A673 (cell line): ENCODE data around the gene PCSK7.

Source experiments
- EZH2 ChIP-seq: fragments of 200-600 bp; sonication (generic); IDR thresholded peaks from 2 replicates; pipeline ENCODE4 v1.6.1; 2017; ENCODE audit warnings: borderline replicate concordance, low read depth, mild to moderate bottlenecking, mixed read lengths, antibody characterized with exemption, low read length; ENCODE audit not compliant: poor library complexity, severe bottlenecking
- TF ChIP-seq, protein P1 (sequence below): fragments of 300-800, 200-600 bp; sonication (generic); conservative IDR thresholded peaks from 2 replicates; pipeline ENCODE4 v1.5.1; 2017; ENCODE audit warnings: low read depth, mild to moderate bottlenecking, antibody characterized with exemption, low read length, moderate library complexity, mixed read lengths

DNA sequence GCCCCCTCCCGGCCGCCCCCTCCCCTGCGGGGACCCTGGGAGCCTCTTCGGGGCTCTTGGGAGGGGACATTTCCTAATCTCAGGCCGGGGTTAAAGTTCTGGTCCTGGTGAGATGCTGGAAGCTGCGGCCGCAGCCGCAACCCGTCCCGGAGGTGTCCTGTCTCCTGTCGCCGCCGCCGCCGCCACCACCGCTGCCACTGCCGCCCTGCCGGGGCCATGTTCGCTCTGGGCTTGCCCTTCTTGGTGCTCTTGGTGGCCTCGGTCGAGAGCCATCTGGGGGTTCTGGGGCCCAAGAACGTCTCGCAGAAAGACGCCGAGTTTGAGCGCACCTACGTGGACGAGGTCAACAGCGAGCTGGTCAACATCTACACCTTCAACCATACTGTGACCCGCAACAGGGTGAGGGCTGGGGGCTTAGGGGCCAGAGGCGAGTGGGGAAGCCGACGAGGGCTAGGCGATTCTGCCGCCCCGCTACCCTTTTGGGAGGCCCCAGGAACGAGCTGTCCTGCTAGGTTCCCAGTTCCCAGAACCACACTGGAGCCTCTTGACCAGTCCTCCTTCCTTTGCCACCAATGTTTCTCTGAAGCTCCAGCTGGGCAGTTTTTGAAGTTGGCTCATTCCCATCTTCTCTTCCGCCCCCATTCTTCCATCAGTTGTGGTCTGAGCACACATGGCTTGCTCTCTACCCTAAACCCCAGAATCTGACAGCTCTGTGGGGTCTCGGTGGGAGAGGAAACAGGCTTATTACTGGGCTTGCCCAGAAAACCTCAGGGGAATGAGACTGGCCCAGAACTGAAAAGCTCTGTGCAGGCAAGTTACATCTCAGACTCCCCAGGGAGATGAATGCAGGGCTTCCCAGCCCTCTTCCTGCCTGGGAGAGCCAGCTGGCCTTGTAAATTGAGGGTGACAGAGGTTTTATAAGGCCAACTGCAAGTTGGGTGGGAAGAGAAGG, 52.5 kb downstream of the PCSK7 start:
- TF ChIP-seq, protein P1, sequence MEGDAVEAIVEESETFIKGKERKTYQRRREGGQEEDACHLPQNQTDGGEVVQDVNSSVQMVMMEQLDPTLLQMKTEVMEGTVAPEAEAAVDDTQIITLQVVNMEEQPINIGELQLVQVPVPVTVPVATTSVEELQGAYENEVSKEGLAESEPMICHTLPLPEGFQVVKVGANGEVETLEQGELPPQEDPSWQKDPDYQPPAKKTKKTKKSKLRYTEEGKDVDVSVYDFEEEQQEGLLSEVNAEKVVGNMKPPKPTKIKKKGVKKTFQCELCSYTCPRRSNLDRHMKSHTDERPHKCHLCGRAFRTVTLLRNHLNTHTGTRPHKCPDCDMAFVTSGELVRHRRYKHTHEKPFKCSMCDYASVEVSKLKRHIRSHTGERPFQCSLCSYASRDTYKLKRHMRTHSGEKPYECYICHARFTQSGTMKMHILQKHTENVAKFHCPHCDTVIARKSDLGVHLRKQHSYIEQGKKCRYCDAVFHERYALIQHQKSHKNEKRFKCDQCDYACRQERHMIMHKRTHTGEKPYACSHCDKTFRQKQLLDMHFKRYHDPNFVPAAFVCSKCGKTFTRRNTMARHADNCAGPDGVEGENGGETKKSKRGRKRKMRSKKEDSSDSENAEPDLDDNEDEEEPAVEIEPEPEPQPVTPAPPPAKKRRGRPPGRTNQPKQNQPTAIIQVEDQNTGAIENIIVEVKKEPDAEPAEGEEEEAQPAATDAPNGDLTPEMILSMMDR: no peak
- no peak for TF ChIP-seq EZH2
